Measurements from ENCODE around the gene XPC. TPM values are rescaled to one million over a fixed set of nuclear protein-coding genes. Genes with fewer than 3 reads are reported as not detected.

XPC gene
- total and polyA plus RNA-seq, 2 of the 8 experiments (the other 6 are each of a cell fraction or from before 2014, with no cell fraction given) = 8.8 to 27.3 TPM

DNA sequence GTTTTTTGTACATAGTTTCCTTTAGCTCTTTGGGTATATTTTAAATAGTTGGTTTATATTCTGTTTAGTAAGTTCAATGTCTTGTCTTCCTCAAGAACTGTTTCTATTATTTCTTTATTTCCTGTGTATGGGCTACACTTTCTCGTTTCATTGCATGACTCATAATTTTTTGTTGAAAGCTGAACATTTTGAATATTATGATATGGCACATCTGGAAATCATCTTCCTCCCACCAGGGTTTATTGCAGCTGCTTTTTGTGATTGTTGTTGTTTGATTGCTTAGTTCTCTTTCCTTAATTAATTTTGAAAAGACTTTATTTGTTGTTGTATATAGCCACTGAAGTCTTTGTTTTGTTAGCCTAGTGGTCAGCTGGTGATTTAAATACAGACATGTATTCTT lies 44.1 kb upstream of the XPC start:
- Histone ChIP-seq H2AK5ac (ENCODE audit: low read depth, low read length) (no peak overlapping the region), H2BK5ac (ENCODE audit: low read depth, low read length) (no peak overlapping the region), H3K23ac (ENCODE audit: insufficient read length) (no peak overlapping the region), H3K9ac (replicated peaks in 1 of 4; ENCODE audit: extremely low read depth in 1 of 4, low read depth in 3 of 4, low read length in 3 of 4) (no peak overlapping the region), H3K27me3 (replicated peaks in 1 of 4; ENCODE audit: control insufficient read depth in 3 of 4, extremely low read depth in 1 of 4, insufficient read depth in 3 of 4, low read length in 3 of 4) (no peaks in the 10 kb centered on the region), H3K56ac (replicated peaks; ENCODE audit: insufficient read length, low read depth, low read length) (no peak overlapping the region), H3K79me2 (ENCODE audit: control insufficient read depth in 1 of 2, insufficient read depth in 2 of 2, low read length in 2 of 2) (no peaks in the 10 kb centered on the region), H2BK15ac (ENCODE audit: low read length) (no peak overlapping the region), H3K4me3 (ENCODE audit: extremely low read depth in 1 of 4, insufficient read depth in 2 of 4, low read depth in 3 of 4, low read length in 4 of 4) (no peak overlapping the region), H3K4ac (replicated peaks; ENCODE audit: insufficient read length, low read depth, low read length) (no peak overlapping the region), H2AFZ (ENCODE audit: low read length) (no peak overlapping the region), H3K4me2 (ENCODE audit: insufficient read depth in 1 of 2, low read depth in 2 of 2, low read length in 2 of 2) (no peak overlapping the region), H3K4me1 (replicated peaks in 1 of 4; ENCODE audit: control insufficient read depth in 3 of 4, insufficient read depth in 4 of 4, low read length in 3 of 4) (0 out of 7 replicates have a peak, but pooled peaks cover 0 to 2% (median 0%) of the 10 kb centered on the region in 4 experiments), H3K36me3 (ENCODE audit: control insufficient read depth in 2 of 4, insufficient read depth in 4 of 4, low read length in 3 of 4) (no peaks in the 10 kb centered on the region), H2BK12ac (ENCODE audit: low read depth, low read length) (no peak overlapping the region), H3K9me3 (ENCODE audit: insufficient read depth in 2 of 2, low read depth in 1 of 2, low read length in 1 of 2) (peaks cover 0 to 8% of the 10 kb centered on the region in 2 experiments; a peak in 2 of 4 replicates), H3K23me2 (ENCODE audit: low read depth, low read length) (no peaks in the 10 kb centered on the region), H3K14ac (ENCODE audit: insufficient read length) (no peak overlapping the region), H2BK120ac (replicated peaks; ENCODE audit: low read depth, low read length) (no peak overlapping the region), H4K8ac (ENCODE audit: extremely low read depth, insufficient read depth, low read length) (no peak overlapping the region), H3K79me1 (ENCODE audit: low read depth, low read length) (no peaks in the 10 kb centered on the region), H2BK20ac (ENCODE audit: low read length) (no peak overlapping the region), H4K20me1 (replicated peaks in 1 of 2; ENCODE audit: control insufficient read depth in 1 of 2, insufficient read depth in 2 of 2, low read length in 2 of 2) (no peaks in the 10 kb centered on the region), H4K5ac (ENCODE audit: insufficient read length, low read depth, low read length) (no peak overlapping the region), H4K91ac (replicated peaks; ENCODE audit: insufficient read length, low read length) (no peak overlapping the region), H3K27ac (ENCODE audit: low read depth, low read length) (no peak overlapping the region), H3K18ac (ENCODE audit: extremely low read depth, low read length) (no peak overlapping the region)
- ChIA-PET CTCF (ENCODE audit: partially characterized antibody) (interaction anchor here (0.8 to 2.7 kb wide), 7 partner anchors 9 to 240 kb away, joined by 3 to 22 read pairs (median 5); no protein-coding TSS in a partner anchor), POLR2A (ENCODE audit: partially characterized antibody) (interaction anchor here (1.1 kb wide), 1 partner anchor 10 kb away, joined by 4 read pairs; no protein-coding TSS in a partner anchor)
- no peak for DNase-seq (ENCODE audit: low read depth in 1 of 2, low spot score in 2 of 2)
- WGBS, 2 experiments (ENCODE audit: extremely low coverage in 1 of 2, insufficient coverage in 1 of 2, insufficient read length in 1 of 2, insufficient replicate concordance in 2 of 2, low coverage in 1 of 2, low lambda C conversion rate in 2 of 2, missing lambda C conversion rate in 1 of 2) = 88% methylated on average over 1 of the region's 1 CpG; no CpG with 5 or more reads in 1 of the 2 experiments
- no peak for FAIRE-seq
- TF ChIP-seq, protein P1, sequence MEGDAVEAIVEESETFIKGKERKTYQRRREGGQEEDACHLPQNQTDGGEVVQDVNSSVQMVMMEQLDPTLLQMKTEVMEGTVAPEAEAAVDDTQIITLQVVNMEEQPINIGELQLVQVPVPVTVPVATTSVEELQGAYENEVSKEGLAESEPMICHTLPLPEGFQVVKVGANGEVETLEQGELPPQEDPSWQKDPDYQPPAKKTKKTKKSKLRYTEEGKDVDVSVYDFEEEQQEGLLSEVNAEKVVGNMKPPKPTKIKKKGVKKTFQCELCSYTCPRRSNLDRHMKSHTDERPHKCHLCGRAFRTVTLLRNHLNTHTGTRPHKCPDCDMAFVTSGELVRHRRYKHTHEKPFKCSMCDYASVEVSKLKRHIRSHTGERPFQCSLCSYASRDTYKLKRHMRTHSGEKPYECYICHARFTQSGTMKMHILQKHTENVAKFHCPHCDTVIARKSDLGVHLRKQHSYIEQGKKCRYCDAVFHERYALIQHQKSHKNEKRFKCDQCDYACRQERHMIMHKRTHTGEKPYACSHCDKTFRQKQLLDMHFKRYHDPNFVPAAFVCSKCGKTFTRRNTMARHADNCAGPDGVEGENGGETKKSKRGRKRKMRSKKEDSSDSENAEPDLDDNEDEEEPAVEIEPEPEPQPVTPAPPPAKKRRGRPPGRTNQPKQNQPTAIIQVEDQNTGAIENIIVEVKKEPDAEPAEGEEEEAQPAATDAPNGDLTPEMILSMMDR (IDR thresholded peaks at IDR 0.05; ENCODE audit: control extremely low read depth in 1 of 3, insufficient read depth in 1 of 3, low read depth in 1 of 3, low read length in 3 of 3) = no peak
- no peak for TF ChIP-seq POLR2AphosphoS5 (IDR thresholded peaks at IDR 0.05; ENCODE audit: low read depth, low read length)
- TF ChIP-seq CBX5 (IDR thresholded peaks at IDR 0.05; ENCODE audit: low read depth, low read length) = no peak
- TF ChIP-seq NRF1 (IDR thresholded peaks at IDR 0.05; ENCODE audit: low read depth, low read length) = no peak
- TF ChIP-seq EZH2 (IDR thresholded peaks at IDR 0.05; ENCODE audit: low read depth, low read length, severe bottlenecking) = no peak
- TF ChIP-seq KDM4A (IDR thresholded peaks at IDR 0.05; ENCODE audit: low read depth, low read length, severe bottlenecking) = no peak
- TF ChIP-seq BACH1 (IDR thresholded peaks at IDR 0.05; ENCODE audit: low read length) = no peak

Data from H1 (cell line).